GM10847 (cell line): ENCODE measurements around the gene LIN28B.

Experiments used
- POLR2A ChIP-seq: IDR thresholded peaks from 2 replicates; pipeline ENCODE4 v1.6.1; 2011; ENCODE audit not compliant: insufficient read length; ENCODE audit errors: extremely low read depth

LIN28B gene

GRCh38 chr6:105035299-105035698 lies 78.4 kb downstream of the LIN28B start:
- TF ChIP-seq POLR2A: no peak

DNA sequence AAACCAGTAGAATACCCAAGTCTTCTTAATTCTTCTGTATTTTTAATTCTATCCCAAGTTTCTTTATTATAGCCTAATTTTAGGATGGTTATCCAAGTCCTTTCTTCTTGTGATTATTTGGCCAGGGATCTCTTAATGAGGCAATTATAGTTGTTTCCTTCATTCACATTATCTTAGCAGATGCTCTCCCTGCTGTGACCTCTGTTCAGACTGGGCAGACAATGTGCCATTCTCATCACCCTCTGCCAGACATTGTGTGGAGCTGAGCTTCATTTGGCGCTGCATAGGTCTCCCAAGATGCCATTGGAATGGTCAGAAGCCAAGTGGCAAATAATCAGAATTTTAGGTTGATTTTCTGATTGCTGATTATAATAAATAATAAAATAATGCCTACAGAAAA lies 79.4 kb downstream of the LIN28B start:
- TF ChIP-seq POLR2A: no peak

- no peak for TF ChIP-seq POLR2A
Measured at GRCh38 chr6:105038259-105038658, 81.4 kb downstream of the LIN28B start.

- TF ChIP-seq POLR2A: no peak
Measured at GRCh38 chr6:105041880-105042279, 85.0 kb downstream of the LIN28B start.

GRCh38 chr6:105042648-105043047 lies 85.7 kb downstream of the LIN28B start:
- TF ChIP-seq POLR2A: no peak

DNA sequence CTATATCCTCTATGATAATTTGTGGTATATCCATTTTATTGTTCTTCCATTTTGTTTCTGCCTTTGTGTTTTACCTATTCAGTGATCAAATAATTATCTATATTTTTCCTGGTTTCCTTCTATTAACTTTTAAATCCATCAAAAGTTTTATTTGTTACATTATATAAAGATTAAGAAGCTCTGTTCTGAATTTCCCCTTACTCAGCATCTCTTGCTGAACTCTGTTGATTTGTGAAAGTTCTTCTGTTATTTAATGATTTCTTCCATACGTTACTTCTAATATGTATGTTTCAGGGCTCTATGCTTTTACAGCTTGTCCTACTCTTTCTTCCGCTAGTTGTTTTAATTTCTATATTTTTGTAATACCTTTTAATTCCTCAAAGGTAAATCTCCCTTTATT lies 87.1 kb downstream of the LIN28B start:
- no peak for TF ChIP-seq POLR2A

DNA sequence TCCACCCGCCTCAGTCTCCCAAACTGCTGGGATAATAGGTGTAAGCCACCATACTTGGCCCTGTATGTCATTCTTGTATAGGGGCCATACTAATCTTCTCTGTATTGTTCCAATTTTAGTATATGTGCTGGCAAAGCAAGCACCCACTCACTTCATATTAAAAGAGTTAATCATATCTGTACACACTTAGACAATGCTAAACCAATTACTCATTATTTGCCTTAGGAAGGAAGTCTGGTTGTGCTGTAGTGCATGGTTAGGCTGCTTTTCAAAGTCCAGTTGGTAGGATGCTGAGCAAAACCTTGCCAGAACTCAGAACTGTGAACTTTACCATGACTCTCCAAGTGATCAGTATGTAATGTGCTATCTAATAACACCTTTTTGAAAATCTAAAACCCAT lies 88.6 kb downstream of the LIN28B start:
- no peak for TF ChIP-seq POLR2A

DNA sequence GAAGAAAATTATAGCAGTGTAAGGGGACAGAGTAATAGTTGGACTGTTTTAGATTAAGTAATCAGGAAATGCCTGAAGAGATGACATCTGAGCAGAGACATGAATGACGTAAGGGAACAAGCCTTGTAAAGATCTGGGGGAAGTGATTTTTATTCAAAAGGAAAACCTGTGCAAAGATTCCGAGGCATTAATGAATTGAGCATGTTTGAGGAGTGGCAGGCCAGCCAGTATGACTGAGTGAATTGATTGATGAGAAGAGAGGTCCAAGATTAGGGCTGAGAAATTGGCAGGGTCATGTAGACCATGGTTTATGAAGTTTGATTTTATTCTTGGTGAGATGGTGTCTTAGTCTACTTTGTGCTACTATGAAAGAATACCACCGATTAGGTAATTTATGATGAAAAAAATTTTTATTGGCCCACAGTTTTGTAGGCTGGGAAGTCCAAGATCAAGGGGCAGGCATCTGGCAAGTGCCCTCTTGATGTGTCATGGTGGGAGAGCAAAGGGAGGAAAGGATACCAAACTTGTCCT lies 95.1 kb downstream of the LIN28B start:
- no peak for TF ChIP-seq POLR2A

DNA sequence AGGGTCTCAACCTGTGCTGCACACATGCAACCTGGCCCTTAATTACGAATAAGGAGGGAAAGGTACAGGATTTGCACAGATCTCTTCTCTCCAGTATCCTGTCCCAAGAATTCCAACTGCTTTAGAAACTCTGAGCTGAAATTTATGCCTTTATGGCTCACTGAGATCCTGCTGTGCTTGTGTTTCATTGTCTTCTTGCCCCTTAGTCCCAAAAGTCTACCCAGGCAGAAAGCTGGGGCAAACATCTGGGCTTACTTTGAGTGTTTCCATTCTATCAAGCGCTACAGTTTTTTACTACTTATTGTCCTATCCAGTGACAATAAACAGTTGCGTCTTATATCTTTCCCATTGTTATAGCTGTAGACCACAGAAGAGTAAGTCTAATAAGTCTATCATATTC lies 99.7 kb downstream of the LIN28B start:
- no peak for TF ChIP-seq POLR2A

GRCh38 chr6:105057160-105057559 lies 100.3 kb downstream of the LIN28B start:
- TF ChIP-seq POLR2A: no peak

- no peak for TF ChIP-seq POLR2A
Measured at GRCh38 chr6:105058316-105058715, 101.4 kb downstream of the LIN28B start.

GRCh38 chr6:105058846-105059245 lies 101.9 kb downstream of the LIN28B start:
- TF ChIP-seq POLR2A: no peak

DNA sequence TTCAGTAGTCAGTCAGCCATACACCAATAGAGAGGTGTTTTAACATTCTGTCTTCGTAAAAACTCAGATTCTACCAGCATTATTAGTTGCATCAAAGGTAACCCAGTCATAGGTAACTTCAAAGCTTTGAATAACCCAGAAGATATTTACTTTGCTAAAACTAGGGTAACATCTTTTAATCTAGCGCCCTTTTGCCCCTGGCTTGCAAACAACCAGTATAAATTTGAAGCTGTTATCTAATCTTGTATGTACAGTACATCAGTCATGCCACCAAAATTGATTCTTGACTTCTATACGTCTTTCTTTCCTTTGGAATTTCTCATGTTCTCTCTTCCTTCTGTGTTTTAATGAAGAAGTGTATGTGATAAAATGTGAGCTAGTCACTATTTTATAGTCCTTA lies 109.3 kb downstream of the LIN28B start:
- TF ChIP-seq POLR2A: no peak

- no peak for TF ChIP-seq POLR2A
Measured at GRCh38 chr6:105066836-105067235, 109.9 kb downstream of the LIN28B start.

DNA sequence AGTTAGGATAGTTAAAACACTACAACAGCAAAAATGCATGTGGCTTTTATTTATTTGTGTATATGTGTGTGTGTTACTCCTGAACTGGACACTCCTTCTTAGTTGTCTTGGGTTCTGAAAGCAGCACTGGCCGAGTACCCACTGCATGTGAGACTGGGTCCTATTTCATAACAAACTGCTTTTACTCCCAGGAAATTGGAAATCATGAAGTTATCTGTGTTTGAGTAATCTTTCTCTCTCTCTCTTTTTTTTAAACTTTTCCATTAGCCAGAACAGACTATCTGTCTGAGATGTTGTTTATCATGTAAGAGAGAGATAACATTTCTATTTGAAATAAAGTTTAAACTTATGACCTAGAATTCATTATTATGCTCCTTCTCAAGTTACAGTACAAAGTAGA lies 110.4 kb downstream of the LIN28B start:
- no peak for TF ChIP-seq POLR2A

- TF ChIP-seq POLR2A: no peak
Measured at GRCh38 chr6:105068407-105068806, 111.5 kb downstream of the LIN28B start.

DNA sequence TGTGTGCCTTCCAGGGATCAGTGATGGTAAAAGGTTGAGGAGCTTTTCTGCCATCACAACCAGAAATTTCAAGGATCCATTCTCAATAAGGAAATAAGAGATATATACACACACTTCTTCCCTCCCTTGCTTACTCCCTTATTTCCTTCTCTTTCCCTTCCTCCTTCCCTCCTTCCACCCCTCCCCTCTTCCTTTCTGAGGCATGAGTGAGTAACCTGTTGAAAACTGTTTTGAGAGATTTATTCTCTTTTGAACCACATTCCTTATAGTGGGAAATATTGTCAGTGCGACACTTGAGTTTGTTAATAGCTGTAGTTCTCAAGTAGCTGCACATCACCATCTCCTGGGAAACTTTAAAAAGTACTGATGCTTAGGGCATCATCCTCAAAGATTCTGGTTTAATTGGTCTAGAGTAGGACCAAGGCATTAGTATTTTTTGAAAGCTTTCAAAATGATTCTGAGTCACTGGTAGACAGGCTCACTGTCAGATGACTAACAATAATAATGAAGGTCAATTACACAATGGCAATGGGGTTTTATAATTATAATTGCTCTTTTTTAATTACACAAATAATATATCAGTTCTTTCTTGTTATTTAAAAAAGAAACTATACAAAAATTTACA lies 113.0 kb downstream of the LIN28B start:
- TF ChIP-seq POLR2A: no peak
